Activated CD8-positive, alpha-beta T cell treated with anti-CD3 and anti-CD28 coated beads for 36 hours (primary cell): Measurements from ENCODE around the gene IL1RL2. TPM values are rescaled to one million over a fixed set of nuclear protein-coding genes. Genes with fewer than 3 reads are reported as not detected.

Experiments used
- ATAC-seq: fragments of 200-7000 bp; cut with Tn5 transposase; one replicate; pipeline ENCODE4 v1.10.0; 2021; ENCODE audit warnings: mild to moderate bottlenecking, moderate library complexity
- CTCF ChIA-PET: fragments of 350-600 bp; sonication (Branson Sonifier 250); formaldehyde crosslinking; loops from one replicate; lab custom pipeline; 2021; ENCODE audit warnings: antibody characterized with exemption; lab: Charles Lee
- POLR2A ChIA-PET: fragments of 350-600 bp; sonication (Branson Sonifier 250); formaldehyde crosslinking; loops from one replicate; lab custom pipeline; 2021; ENCODE audit warnings: antibody characterized with exemption; lab: Charles Lee
- DNase-seq: peaks from one replicate; pipeline ENCODE4 v3.0.0-alpha.2; 2020
- H3K27ac Mint-ChIP-seq: one replicate; pipeline ENCODE4 v1.8.0; 2021; ENCODE audit warnings: mild to moderate bottlenecking, mixed read lengths
- H3K27me3 Mint-ChIP-seq: one replicate; pipeline ENCODE4 v1.8.0; 2021; ENCODE audit warnings: mixed read lengths
- H3K36me3 Mint-ChIP-seq: one replicate; pipeline ENCODE4 v1.8.0; 2021; ENCODE audit warnings: low read depth, mixed read lengths
- H3K4me1 Mint-ChIP-seq: one replicate; pipeline ENCODE4 v1.8.0; 2021; ENCODE audit warnings: low read depth, mixed read lengths
- H3K4me3 Mint-ChIP-seq: one replicate; pipeline ENCODE4 v1.8.0; 2021; ENCODE audit warnings: mild to moderate bottlenecking, moderate library complexity, mixed read lengths
- H3K9me3 Mint-ChIP-seq: one replicate; pipeline ENCODE4 v1.8.0; 2021; ENCODE audit warnings: mixed read lengths
- CTCF ChIP-seq: fragments of 200-600 bp; IDR thresholded peaks from one replicate; pipeline ENCODE4 v1.8.0; 2022; ENCODE audit warnings: antibody characterized with exemption, mild to moderate bottlenecking
- intact Hi-C: fragments of 100-400 bp; cut with micrococcal nuclease; formaldehyde crosslinking; loops from one replicate; pipeline ENCODE4 v1.10.0; 2022
- total RNA-seq, 2 experiments: library from RNA; stranded (reverse); gene quantifications; one replicate each; pipeline ENCODE4 v1.2.3, GENCODE V29; 2021

The IL1RL2 gene
- total RNA-seq, 2 experiments from 2014 or later = not detected

GRCh38 chr2:102190430-102191107 is 3.7 kb downstream of the IL1RL2 start:
- H3K36me3 Mint-ChIP-seq = peaks cover 4% of the 10 kb centered on the region
- DNase-seq (no peak), ATAC-seq (no peak)
- CTCF ChIA-PET = interaction anchor here (0.9 to 1.0 kb wide), 2 partner anchors 50 to 183 kb away, joined by 3 to 5 read pairs; no protein-coding TSS in a partner anchor
- peaks cover 3% of the 10 kb centered on the region for H3K9me3 Mint-ChIP-seq
- H3K4me1 Mint-ChIP-seq = peaks cover 11% of the 10 kb centered on the region
- no peak overlapping the region for H3K27ac Mint-ChIP-seq
- peaks cover 11% of the 10 kb centered on the region for H3K27me3 Mint-ChIP-seq
- TF ChIP-seq CTCF = no peak
- no peak overlapping the region for H3K4me3 Mint-ChIP-seq
- POLR2A ChIA-PET = interaction anchor here (0.6 kb wide), 1 partner anchor 108 kb away, joined by 3 read pairs; no protein-coding TSS in a partner anchor
- intact Hi-C loops = no loop called here

- intact Hi-C loops = no loop called here
- no peak for DNase-seq
- CTCF ChIA-PET = interaction anchor here (1.6 kb wide), 1 partner anchor 49 kb away, joined by 5 read pairs; no protein-coding TSS in a partner anchor
Measured at GRCh38 chr2:102191501-102191900, 4.7 kb downstream of the IL1RL2 start.

GRCh38 chr2:102193074-102193473 is 6.3 kb downstream of the IL1RL2 start:
- no peak overlapping the region for H3K27ac Mint-ChIP-seq
- peaks cover 10% of the 10 kb centered on the region for H3K27me3 Mint-ChIP-seq
- ATAC-seq (no peak), DNase-seq (no peak)
- peaks cover 4% of the 10 kb centered on the region for H3K4me1 Mint-ChIP-seq
- TF ChIP-seq CTCF = no peak
- ChIA-PET CTCF (no interaction called here), POLR2A (no interaction called here)
- H3K36me3 Mint-ChIP-seq = no peaks in the 10 kb centered on the region
- no peak overlapping the region for H3K4me3 Mint-ChIP-seq
- H3K9me3 Mint-ChIP-seq = no peaks in the 10 kb centered on the region
- intact Hi-C loops = no loop called here

More at GRCh38 chr2:102191501-102191900, 4.7 kb downstream of the IL1RL2 start:
- H3K4me3 Mint-ChIP-seq = no peak overlapping the region
- no peak overlapping the region for H3K27ac Mint-ChIP-seq
- TF ChIP-seq CTCF = no peak
- H3K36me3 Mint-ChIP-seq = peaks cover 4% of the 10 kb centered on the region
- POLR2A ChIA-PET = no interaction called here
- no peak for ATAC-seq
- H3K27me3 Mint-ChIP-seq = peaks cover 11% of the 10 kb centered on the region
- H3K4me1 Mint-ChIP-seq = peaks cover 8% of the 10 kb centered on the region
- H3K9me3 Mint-ChIP-seq = peaks cover 3% of the 10 kb centered on the region

GRCh38 chr2:102194609-102195268 is 7.9 kb downstream of the IL1RL2 start:
- ChIA-PET CTCF (interaction anchor here (1.0 kb wide), 1 partner anchor 46 kb away, joined by 3 read pairs; no protein-coding TSS in a partner anchor), POLR2A (no interaction called here)
- no peak overlapping the region for H3K27ac Mint-ChIP-seq
- TF ChIP-seq CTCF = no peak
- H3K9me3 Mint-ChIP-seq = no peaks in the 10 kb centered on the region
- H3K27me3 Mint-ChIP-seq = peaks cover 4% of the 10 kb centered on the region
- intact Hi-C loops = no loop called here
- DNase-seq = no peak
- H3K36me3 Mint-ChIP-seq = no peaks in the 10 kb centered on the region
- H3K4me1 Mint-ChIP-seq = peaks cover 6% of the 10 kb centered on the region
- ATAC-seq = no peak
- no peak overlapping the region for H3K4me3 Mint-ChIP-seq
